Smooth muscle cell of bladder (primary cell): ENCODE results near the gene PCED1A. TPM values are rescaled to one million over a fixed set of nuclear protein-coding genes. Genes with fewer than 3 reads are reported as not detected.

Source experiments
- total RNA-seq: library from RNA; depleted of rRNA; stranded (reverse); fragments of >200 nt; gene quantifications from 2 replicates; pipeline ENCODE4 v1.2.3, GENCODE V29; 2014

PCED1A gene, protein sequence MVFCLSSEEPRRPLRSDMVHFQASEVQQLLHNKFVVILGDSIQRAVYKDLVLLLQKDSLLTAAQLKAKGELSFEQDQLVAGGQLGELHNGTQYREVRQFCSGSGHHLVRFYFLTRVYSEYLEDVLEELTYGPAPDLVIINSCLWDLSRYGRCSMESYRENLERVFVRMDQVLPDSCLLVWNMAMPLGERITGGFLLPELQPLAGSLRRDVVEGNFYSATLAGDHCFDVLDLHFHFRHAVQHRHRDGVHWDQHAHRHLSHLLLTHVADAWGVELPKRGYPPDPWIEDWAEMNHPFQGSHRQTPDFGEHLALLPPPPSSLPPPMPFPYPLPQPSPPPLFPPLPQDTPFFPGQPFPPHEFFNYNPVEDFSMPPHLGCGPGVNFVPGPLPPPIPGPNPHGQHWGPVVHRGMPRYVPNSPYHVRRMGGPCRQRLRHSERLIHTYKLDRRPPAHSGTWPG
- total RNA-seq: 17.1 and 26.6 TPM in 2 replicates

DNA sequence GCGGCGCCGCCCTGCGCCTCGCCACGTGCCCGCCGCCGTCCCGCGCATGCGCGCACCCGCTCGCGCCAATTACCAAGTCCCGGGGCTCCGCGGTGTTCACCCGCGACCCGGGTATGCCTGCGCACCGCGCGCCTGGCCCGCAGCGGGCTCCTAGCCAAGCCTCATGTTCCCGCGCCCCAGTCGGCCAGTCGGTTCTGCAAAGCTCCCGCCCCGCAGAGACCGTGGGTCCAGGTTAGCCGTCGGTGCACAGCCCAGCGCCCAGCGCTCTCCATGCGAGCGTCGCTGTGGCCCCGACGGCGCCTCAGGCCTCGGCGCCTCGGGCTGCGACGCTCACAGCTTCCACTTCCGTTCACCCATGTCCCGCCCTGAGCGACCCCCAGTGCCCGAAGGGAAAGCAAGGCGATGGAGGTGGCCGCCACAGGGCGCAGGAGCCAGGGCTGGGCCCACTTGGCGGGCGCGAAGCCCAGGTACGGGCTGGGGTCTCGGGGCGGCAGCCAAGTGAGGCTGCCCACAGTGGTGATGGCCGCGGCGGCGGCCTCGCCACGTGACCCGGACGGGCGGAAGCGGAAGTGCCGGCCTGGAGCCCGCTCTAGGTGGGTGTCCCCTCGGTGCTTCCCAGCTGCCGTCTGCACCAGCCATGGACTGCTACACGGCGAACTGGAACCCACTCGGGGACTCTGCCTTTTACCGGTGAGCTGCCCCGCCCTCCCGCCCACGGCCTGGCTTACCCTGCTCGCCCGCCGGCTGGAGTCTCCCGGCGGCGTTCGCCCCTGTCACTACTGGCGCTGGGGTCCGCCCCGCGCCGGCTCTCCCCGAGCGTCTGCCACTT, at the start of gene PCED1A, which contains the start of gene VPS16:
PCED1A (minus strand) TSS at position 518 of the 829 bp plus-strand sequence. CDS start 743 bp downstream, outside the sequence.
VPS16 (plus strand) TSS at position 608 of the 829 bp plus-strand sequence; CDS start at position 638, 30 bp downstream.

DNA sequence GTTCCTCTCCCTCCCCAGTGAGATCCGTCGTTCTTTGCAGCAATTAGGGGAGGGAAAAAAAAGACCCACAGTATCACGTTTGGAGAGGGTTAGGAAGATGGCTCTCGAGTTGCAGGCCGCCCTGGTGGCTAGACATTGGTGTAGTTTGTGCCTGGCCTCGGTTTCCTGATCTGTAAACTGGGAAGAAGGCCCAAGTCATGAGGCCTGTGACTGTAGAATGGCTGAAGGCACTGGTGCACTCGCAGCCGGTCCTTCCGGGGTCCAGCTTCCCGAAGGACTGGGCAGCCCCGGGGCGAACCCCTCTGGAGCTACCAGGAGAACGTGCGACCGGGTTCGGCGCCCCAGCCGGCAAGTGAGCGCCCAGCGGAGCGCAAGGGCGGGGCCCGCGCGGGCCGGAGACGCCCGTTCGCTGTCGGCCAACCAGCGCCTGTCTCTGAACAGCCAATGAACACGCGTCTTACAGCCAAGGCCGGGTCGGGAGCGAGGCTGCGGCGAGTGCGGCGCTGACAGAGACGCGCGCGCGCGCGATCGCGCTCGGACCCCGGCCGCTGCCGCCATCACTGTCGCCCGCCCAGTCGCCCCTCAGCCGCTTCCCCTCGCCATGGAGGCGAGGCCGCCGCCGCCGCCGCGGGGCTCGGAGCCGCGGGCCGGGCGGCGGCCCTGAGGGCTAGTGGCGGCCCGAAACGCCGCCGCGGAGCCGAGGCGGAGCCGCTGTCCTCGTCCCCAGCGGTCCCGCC, 32.7 kb upstream of the PCED1A start, which contains the start of gene PTPRA:
PTPRA (plus strand) TSS at position 472 of the 737 bp plus-strand sequence. CDS start 90,797 bp downstream, outside the sequence.

DNA sequence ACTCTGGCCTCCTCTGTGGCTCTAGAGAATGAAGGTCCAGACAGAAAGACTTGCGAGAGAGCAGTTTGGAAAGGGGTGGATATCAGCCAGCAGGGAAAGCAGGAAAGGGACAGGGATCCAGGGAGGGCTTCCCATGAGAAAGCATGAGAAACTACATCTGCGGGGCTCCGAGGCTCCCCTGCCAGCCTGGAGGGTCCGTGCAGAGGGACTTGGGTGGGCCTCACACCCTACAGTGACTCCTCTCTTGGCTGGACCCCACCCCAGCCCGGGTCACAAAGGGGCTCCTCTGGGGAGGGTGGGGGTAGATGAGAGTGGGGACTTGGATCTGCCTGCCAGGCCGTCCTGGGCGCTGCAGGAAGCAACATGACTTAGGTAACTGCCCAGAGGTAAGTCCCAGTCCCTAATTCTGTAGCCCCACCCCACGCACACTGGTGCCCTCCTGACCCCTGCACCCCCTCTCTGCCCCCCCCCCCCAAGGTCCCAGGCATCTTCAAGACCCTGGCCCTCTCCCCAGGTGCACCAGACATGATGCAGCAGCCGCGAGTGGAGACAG, 24.3 kb downstream of the PCED1A start, which contains the start of gene TMEM239:
TMEM239 (plus strand) TSS at position 335 of the 553 bp plus-strand sequence; CDS start at position 526, 191 bp downstream.

DNA sequence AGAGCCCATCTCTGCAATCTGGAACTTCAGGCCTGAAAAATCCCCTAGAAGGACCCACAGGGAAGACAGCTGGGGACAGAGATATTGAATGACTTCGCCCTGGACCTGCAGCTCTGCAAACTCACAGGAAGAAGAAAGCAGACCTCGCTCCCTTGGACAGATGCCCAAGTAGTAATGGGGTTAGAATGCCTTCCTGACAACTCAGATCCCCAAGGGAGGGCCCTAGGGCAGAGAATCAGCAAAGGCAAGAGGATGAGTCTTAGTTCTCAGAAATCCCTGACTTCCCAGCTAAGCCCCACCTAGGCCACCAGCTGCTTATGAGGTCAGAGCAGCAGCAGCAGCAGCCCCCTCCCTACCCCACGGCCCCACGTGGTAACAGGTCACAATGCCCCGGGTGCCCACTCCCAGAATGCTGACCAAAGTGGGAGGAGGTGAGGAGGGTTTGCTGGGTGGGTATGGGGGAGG, 25.8 kb downstream of the PCED1A start, which contains the start of gene C20orf141:
C20orf141 (plus strand) TSS at position 401 of the 465 bp plus-strand sequence. CDS start 198 bp downstream, outside the sequence.

DNA sequence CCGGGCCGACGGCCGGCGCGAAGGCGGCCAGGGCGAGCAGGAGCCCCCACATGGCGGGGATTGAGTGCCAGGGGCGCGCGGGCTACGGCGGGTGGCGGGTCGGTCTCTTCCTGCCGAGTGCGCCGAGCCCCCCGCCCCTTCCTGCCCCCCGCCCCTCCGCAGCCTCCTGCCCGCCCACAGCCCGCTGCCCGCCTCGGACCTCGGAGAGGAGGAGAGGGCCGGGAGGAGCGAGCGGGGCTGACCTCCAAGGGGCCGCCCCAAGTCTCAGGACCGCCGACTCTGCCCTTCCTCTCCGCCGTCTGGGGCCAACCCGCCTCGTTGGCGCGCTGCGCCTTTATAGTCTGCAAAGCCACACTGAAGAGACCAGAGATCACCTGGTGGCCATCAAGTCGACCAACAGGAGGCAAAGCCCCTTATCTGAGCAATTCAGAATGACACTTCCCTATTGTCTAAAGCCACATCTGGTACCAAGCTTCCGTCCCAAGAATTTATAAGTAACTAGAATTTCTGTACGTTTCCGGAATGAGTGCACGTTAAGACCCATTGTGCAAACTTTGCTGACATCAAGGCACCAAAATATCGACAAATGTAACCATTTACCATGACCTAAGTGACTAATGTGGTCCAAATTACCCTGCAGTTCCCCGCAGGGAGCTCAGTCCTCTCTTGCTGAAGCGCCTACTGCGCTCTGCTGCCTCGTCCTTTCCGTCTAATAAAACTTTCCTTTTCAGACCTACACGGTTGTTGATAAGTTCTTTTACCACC, 39.8 kb downstream of the PCED1A start, which contains the start of gene CPXM1:
CPXM1 (minus strand) TSS at position 107 of the 765 bp plus-strand sequence; CDS start at position 52, 55 bp downstream.

Other genes starting within 250 kb of the PCED1A start
- 118 and 160 TPM in 2 replicates for gene NOP56, start 188.0 kb downstream of the PCED1A start, total RNA-seq
- gene IDH3B, start 176.4 kb downstream of the PCED1A start, total RNA-seq: 79.0 and 98.4 TPM in 2 replicates
- gene EBF4, start 147.9 kb downstream of the PCED1A start, total RNA-seq: 0.57 and 1.8 TPM in 2 replicates
- 0.71 and 1.2 TPM in 2 replicates for gene CPXM1, start 40.0 kb downstream of the PCED1A start, total RNA-seq
- gene C20orf141, start 25.7 kb downstream of the PCED1A start, total RNA-seq: 0.37 TPM in 1 of 2 replicates, not detected in the other
- not detected in 2 replicates for gene TMEM239, start 24.3 kb downstream of the PCED1A start, total RNA-seq
- gene VPS16, start 90 bp upstream of the PCED1A start, total RNA-seq: 72.2 and 72.7 TPM in 2 replicates
- gene PTPRA, start 32.8 kb upstream of the PCED1A start, total RNA-seq: 22.9 and 27.9 TPM in 2 replicates
- gene GNRH2, start 203.0 kb upstream of the PCED1A start, total RNA-seq: 0.09 and 0.57 TPM in 2 replicates
- 38.3 and 44.7 TPM in 2 replicates for gene MRPS26, start 205.4 kb upstream of the PCED1A start, total RNA-seq
- 0.18 and 0.28 TPM in 2 replicates for gene OXT, start 231.0 kb upstream of the PCED1A start, total RNA-seq
- gene AVP, start 244.1 kb upstream of the PCED1A start, total RNA-seq: not detected in 2 replicates